ENCODE data around the gene LBX2. TPM values are rescaled to one million over a fixed set of nuclear protein-coding genes. Genes with fewer than 3 reads are reported as not detected.
A peak's percentile ranks its signal among the peaks of the same experiment; 100 is the strongest.
"Not testable (repeated sequence)": the region's sequence is repeated elsewhere in the genome, so short reads cannot be mapped to it uniquely, and the experiment has no call there.

LBX2 gene
- total RNA-seq, 2 donors from 2014 or later, result 0.39 to 1.3 TPM

- Mint-ChIP-seq H3K27me3 (no peaks in the 10 kb centered on the region), H3K27ac (no peak overlapping the region), H3K9me3 (no peaks in the 10 kb centered on the region), H3K4me1 (no peaks in the 10 kb centered on the region), H3K36me3 (ENCODE audit: low read depth) (peaks cover 55% of the 10 kb centered on the region), H3K4me3 (no peak overlapping the region)
- ATAC-seq (replicated peaks), result no peak
Measured at GRCh38 chr2:74491648-74492544, 7.5 kb downstream of the LBX2 start.

DNA sequence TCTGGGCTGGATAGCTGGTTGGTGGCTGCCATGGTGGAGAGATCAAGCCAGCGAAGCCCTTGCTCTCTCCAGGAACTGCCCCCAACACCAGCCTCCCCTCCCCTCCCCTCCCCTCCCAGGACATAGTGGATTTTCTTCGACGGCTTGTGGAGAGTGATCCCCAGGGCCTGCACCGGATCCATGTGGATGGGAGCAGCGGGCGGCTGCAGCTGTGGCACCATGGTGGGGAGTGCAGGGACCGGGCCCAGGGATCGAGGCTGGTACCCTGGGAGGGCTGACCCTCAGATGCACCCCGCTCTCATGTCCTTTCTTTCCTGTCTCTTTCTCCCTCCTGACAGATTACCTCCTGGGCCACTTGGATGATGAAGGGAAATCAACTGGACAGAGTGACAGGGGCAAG lies 9.5 kb downstream of the LBX2 start:
- no peak for ATAC-seq (replicated peaks)
- Mint-ChIP-seq H3K36me3 (ENCODE audit: low read depth) (peaks cover 75% of the 10 kb centered on the region), H3K27me3 (no peaks in the 10 kb centered on the region), H3K27ac (no peak overlapping the region), H3K4me3 (no peak overlapping the region), H3K4me1 (no peaks in the 10 kb centered on the region), H3K9me3 (no peaks in the 10 kb centered on the region)

DNA sequence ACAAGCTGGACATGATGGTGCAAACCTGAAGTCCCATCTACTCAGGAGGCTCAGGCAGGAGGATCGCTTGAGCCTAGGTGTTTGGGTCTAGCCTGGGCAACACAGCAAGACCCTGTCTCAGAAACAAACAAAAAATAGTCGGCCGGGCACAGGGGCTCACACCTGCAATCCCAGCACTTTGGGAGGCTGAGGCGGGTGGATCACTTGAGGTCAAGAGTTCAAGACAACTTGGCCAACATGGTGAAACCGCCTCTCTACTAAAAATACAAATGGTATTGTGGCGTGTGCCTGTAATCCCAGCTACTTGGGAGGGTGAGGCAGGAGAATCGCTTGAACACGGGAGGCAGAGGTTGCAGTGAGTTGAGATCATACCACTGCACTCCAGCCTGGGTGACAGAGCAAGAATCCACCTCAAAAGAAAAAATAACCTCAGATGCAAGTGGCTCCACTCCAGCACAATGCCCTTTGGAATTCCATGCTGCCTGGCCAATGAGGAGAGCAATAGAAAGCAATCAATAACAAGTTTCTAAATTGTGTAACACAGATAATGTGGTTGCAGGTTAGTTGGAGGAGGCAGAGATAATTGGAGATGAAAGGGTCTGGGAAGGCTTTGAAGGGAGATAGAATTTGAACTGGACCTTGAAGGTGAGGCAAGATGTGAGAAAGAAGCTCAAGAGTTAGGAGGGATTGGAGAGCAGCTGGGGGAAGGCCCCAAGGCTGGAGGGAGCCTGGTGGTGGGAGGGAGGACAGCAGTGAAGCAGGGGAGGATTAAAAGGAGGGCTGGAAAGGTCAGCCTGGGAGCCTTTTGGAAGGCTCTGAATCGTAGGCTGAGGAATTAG lies 10.5 kb downstream of the LBX2 start:
- no peaks in the 10 kb centered on the region for H3K4me1 Mint-ChIP-seq
- H3K9me3 Mint-ChIP-seq, result no peaks in the 10 kb centered on the region
- no peak overlapping the region for H3K4me3 Mint-ChIP-seq
- ATAC-seq (replicated peaks), result no peak
- peaks cover 67% of the 10 kb centered on the region for H3K36me3 Mint-ChIP-seq (ENCODE audit: low read depth)
- no peaks in the 10 kb centered on the region for H3K27me3 Mint-ChIP-seq
- no peak overlapping the region for H3K27ac Mint-ChIP-seq

DNA sequence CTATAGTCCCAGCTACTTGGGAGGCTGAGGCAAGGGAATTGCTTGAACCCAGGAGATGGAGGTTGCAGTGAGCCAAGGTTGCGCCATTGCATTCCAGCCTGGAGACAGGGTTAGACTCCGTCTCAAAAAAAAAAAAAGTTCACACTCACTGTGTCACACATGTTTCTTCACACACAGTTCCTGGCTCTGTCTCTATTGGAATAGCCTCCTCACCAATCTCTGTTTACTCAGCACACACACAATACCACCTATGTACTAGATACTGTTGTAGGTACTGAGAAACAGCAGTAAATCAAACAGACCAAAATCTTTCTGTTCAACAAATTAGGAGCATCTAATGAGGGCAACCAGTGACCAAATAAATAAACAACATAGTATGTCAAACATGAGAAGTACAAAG lies 13.3 kb downstream of the LBX2 start:
- no peak for ATAC-seq (replicated peaks)
- Mint-ChIP-seq H3K36me3 (ENCODE audit: low read depth) (peaks cover 54% of the 10 kb centered on the region), H3K27ac (no peak overlapping the region), H3K27me3 (no peaks in the 10 kb centered on the region), H3K9me3 (no peaks in the 10 kb centered on the region), H3K4me3 (no peak overlapping the region), H3K4me1 (peaks cover 5% of the 10 kb centered on the region)

DNA sequence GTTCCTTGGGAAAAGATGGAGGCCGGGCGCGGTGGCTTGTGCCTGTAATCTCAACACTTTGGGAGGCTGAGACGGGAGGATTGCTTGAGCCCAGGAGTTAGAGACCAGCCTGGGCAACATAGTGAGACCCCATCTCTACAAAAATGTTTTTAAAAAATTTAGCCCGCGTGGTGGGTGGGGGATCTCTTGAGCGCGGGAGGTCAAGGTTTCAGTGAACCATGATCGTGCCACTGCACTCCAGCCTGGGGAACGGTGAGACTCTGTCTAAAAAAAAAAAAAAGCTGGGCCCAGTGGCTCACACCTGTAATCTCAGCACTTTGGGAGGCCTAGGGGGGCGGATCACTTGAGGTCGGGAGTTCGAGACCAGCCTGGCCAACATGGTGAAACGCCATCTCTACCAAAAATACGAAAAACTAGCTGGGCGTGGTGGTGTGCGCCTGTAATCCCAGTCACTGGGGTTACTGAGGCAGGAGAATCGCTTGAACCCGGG lies 15.7 kb downstream of the LBX2 start:
- not testable (repeated sequence) for ATAC-seq (replicated peaks); H3K27me3 Mint-ChIP-seq; H3K4me1 Mint-ChIP-seq; H3K9me3 Mint-ChIP-seq
- Mint-ChIP-seq H3K27ac (peak overlapping the region; percentile 92), H3K4me3 (peak overlapping the region; percentile 91), H3K36me3 (ENCODE audit: low read depth) (peaks cover 67% of the 10 kb centered on the region)

DNA sequence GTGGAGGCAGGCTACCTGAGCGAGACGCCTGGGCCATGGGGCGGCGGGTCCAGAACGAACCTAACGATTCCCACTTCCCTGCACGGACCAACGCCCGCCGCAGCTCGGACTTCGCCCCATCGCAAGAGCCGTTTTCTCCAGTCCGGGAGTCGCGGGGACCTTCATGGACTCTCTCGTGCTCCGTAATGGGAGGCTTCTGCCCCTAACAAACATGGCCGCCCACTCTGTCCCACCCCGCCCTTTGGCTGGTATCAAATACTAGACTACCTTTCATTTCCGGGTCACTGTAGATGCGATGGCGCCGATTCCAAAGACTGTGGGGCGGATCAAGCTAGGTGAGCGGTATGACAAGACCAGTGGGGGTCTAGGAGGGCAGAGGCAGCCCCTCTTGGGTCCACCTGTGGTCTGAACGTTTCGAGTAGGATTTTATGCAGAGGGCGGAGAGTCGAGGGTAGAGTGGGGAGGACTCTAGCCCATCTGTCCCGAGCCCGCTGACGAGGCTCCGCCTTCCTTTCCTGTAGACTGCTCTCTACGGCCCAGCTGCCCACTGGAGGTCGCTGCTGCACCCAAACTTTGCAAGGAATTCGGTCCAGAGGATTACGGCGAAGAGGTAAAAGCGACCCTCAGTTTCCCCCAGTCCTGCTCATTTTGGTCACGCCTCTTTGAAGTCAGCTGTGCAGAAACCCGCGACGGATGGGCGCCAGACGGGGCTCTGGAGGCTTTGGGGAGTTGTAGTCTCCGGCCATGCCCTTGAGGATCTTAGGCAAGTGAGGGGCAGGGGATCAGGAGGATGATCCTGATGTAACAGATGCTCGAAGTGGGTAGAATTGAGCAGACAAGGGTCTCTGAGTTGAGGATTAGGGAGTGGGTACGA lies 16.4 kb downstream of the LBX2 start, which contains the start of the genes CCDC142 and TTC31:
Gene CCDC142 (minus strand): TSS at position 198 of the 874 bp plus-strand sequence. CDS start 161 bp downstream, at position 37.
Gene TTC31 (plus strand): TSS at position 281 of the 874 bp plus-strand sequence. CDS start 15 bp downstream, at position 296.
- Mint-ChIP-seq H3K4me3 (peak within 1 kb of the TSS; percentile 91), H3K4me1 (peaks cover 5% of the 10 kb centered on the region), H3K27me3 (no peaks in the 10 kb centered on the region), H3K36me3 (ENCODE audit: low read depth) (peaks cover 64% of the 10 kb centered on the region), H3K9me3 (no peaks in the 10 kb centered on the region), H3K27ac (peak within 1 kb of the TSS; percentile 92)
- ATAC-seq (replicated peaks), result peak; percentile 94

- ATAC-seq (replicated peaks), result peak; percentile 53
- H3K36me3 Mint-ChIP-seq (ENCODE audit: low read depth), result peaks cover 68% of the 10 kb centered on the region
- H3K4me3 Mint-ChIP-seq, result peak overlapping the region; percentile 91
- H3K27me3 Mint-ChIP-seq, result no peaks in the 10 kb centered on the region
- no peaks in the 10 kb centered on the region for H3K9me3 Mint-ChIP-seq
- peaks cover 10% of the 10 kb centered on the region for H3K4me1 Mint-ChIP-seq
- H3K27ac Mint-ChIP-seq, result peak overlapping the region; percentile 92
Measured at GRCh38 chr2:74481961-74482800, 17.2 kb downstream of the LBX2 start.

DNA sequence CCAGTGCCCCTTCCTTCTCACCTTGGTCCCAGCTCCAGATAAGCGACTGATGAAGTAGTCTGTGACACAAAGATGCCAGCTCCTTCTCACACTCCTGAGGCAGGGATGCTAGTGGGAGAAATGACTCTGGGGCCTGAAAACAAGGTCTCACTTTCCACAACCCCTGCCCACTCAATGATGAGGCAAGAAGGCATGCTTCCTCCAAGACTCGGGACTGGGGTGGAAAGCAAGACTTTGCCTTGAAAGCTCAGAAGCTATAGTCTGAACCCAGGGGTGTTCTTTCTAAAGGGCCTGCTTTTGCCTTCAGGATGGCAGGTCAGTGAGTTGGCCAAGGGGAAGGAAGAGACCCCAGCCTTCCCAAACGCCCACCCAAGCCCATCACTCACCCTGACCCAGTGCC lies 18.0 kb downstream of the LBX2 start:
- peaks cover 10% of the 10 kb centered on the region for H3K4me1 Mint-ChIP-seq
- H3K4me3 Mint-ChIP-seq, result peak overlapping the region; percentile 91
- H3K9me3 Mint-ChIP-seq, result no peaks in the 10 kb centered on the region
- no peaks in the 10 kb centered on the region for H3K27me3 Mint-ChIP-seq
- no peak for ATAC-seq (replicated peaks)
- no peak overlapping the region for H3K27ac Mint-ChIP-seq
- peaks cover 63% of the 10 kb centered on the region for H3K36me3 Mint-ChIP-seq (ENCODE audit: low read depth)

DNA sequence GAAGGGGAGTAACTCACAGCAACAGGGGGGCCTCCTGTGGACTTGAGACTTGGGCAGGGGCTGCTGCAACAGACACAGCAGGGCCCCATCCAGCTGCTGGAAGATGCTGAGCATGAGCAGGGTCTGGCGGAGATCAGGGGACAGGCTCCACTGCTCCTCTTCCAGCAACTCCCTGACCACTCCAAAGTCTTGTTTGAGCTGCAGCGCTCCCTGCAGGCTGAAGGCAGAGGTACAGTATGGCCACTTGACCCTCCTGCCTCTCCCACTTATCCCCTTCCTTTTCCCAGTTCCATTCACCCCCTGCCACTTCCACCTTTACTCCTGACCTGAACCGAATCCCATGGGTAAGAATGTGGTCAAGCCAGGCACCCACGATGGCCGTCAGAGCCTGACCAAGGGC lies 24.5 kb downstream of the LBX2 start:
- Mint-ChIP-seq H3K9me3 (no peaks in the 10 kb centered on the region), H3K36me3 (ENCODE audit: low read depth) (peaks cover 73% of the 10 kb centered on the region), H3K4me1 (peaks cover 12% of the 10 kb centered on the region), H3K27ac (no peak overlapping the region), H3K4me3 (no peak overlapping the region), H3K27me3 (no peaks in the 10 kb centered on the region)
- ATAC-seq (replicated peaks), result no peak

DNA sequence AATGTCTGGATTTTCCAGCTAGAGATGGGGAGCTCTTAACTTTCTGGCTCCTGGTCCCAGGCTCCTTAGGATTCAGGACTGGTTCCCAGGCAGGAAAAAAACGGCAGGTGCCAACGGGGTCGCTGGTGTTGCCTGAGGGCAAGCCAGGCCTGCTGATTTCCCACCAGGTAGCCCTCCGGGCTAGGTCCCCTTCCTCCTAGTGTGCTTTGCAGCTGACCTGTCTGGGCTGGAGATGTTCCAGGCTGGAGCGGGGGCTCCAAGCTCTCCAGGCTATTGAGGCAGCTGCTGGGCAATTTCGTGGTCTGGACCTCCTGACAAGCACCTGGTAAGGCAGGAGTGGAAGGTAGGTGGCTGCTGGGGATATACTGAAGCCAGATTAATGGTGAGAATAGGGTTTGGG lies 24.9 kb downstream of the LBX2 start:
- Mint-ChIP-seq H3K36me3 (ENCODE audit: low read depth) (peaks cover 71% of the 10 kb centered on the region), H3K27ac (no peak overlapping the region), H3K4me3 (peak overlapping the region; percentile 98), H3K9me3 (no peaks in the 10 kb centered on the region), H3K4me1 (peaks cover 14% of the 10 kb centered on the region), H3K27me3 (no peaks in the 10 kb centered on the region)
- no peak for ATAC-seq (replicated peaks)

GRCh38 chr2:74472945-74473258 lies 26.5 kb downstream of the LBX2 start:
- peak overlapping the region; percentile 98 for H3K4me3 Mint-ChIP-seq
- no peaks in the 10 kb centered on the region for H3K9me3 Mint-ChIP-seq
- no peaks in the 10 kb centered on the region for H3K27me3 Mint-ChIP-seq
- H3K36me3 Mint-ChIP-seq (ENCODE audit: low read depth), result peaks cover 63% of the 10 kb centered on the region
- peaks cover 14% of the 10 kb centered on the region for H3K4me1 Mint-ChIP-seq
- no peak for ATAC-seq (replicated peaks)
- H3K27ac Mint-ChIP-seq, result peak overlapping the region; percentile 97

- peak within 1 kb of the TSS; percentile 97 for H3K27ac Mint-ChIP-seq
- peak; percentile 96 for ATAC-seq (replicated peaks)
Measured at GRCh38 chr2:74472086-74472944, 27.1 kb downstream of the LBX2 start, which contains the start of gene MRPL53. Gene MRPL53, minus strand, starts transcription at chr2:74472680. Its CDS starts 20 bp downstream, at chr2:74472660.

More at GRCh38 chr2:74472086-74472944, 27.1 kb downstream of the LBX2 start, which contains the start of gene MRPL53:
- no peaks in the 10 kb centered on the region for H3K9me3 Mint-ChIP-seq
- H3K4me3 Mint-ChIP-seq, result peak within 1 kb of the TSS; percentile 98
- H3K36me3 Mint-ChIP-seq (ENCODE audit: low read depth), result peaks cover 58% of the 10 kb centered on the region
- peaks cover 10% of the 10 kb centered on the region for H3K4me1 Mint-ChIP-seq
- no peaks in the 10 kb centered on the region for H3K27me3 Mint-ChIP-seq
